GM12864 (cell line): ENCODE measurements around the gene RPL10.
A peak's percentile ranks its signal among the peaks of the same experiment; 100 is the strongest.

Source experiments
- DNase-seq: peaks from one replicate; pipeline ENCODE4 v3.0.0-alpha.2; 2011; ENCODE audit warnings: low read depth
- H3K4me3 ChIP-seq: 2 replicates; pipeline ENCODE4 v1.5.1; 2011; ENCODE audit warnings: mild to moderate bottlenecking, low read depth, low read length, control low read depth
- TF ChIP-seq, protein P1 (sequence below): IDR thresholded peaks from 2 replicates; pipeline ENCODE4 v1.5.1; 2011; ENCODE audit warnings: low read depth, mild to moderate bottlenecking, moderate library complexity, low read length, control low read depth, inconsistent platforms; ENCODE audit errors: missing control alignments

The RPL10 gene

DNA sequence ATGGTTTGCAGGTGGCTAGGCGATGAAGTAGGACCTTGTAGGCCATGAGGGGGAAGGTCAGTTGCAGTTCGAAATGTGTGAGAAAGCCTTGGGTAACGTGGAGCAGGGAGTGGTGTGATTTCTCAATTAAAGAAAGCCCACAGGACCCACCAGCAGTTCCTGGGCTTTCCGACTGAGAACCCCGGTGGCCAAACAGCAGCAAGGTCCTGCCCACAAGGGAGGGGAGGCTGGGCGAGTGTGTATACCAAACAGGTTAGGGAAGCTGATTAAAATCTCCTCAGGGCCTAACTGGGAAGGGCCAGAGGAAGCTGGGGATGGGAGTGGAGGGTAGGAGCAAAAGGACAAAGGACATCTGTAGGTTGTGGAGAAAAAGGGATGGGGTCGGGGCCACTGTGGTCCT lies 32.7 kb downstream of the RPL10 start:
- no peak overlapping the region for H3K4me3 ChIP-seq
- DNase-seq = no peak
- TF ChIP-seq, protein P1, sequence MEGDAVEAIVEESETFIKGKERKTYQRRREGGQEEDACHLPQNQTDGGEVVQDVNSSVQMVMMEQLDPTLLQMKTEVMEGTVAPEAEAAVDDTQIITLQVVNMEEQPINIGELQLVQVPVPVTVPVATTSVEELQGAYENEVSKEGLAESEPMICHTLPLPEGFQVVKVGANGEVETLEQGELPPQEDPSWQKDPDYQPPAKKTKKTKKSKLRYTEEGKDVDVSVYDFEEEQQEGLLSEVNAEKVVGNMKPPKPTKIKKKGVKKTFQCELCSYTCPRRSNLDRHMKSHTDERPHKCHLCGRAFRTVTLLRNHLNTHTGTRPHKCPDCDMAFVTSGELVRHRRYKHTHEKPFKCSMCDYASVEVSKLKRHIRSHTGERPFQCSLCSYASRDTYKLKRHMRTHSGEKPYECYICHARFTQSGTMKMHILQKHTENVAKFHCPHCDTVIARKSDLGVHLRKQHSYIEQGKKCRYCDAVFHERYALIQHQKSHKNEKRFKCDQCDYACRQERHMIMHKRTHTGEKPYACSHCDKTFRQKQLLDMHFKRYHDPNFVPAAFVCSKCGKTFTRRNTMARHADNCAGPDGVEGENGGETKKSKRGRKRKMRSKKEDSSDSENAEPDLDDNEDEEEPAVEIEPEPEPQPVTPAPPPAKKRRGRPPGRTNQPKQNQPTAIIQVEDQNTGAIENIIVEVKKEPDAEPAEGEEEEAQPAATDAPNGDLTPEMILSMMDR = no peak

DNA sequence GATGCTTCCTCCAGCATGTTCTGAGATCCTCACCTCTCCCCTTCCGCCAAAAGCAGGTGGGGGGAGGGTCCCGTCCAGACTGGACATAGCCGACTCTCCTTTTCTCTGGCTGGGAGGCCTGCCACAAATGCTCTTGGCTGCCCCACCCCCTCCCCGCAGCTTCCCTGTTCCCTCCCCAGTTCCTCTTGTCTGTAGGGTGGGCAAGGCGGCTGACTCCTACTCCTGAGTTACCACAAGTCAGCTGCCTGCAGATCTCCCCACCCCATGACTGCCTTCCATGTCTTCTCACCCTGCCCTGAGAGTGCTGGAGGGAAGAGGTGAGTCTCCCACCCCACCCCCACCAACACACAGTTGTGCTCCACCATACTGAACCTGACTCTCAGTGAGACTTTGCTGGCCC lies 33.2 kb downstream of the RPL10 start:
- TF ChIP-seq, protein P1 = no peak

DNA sequence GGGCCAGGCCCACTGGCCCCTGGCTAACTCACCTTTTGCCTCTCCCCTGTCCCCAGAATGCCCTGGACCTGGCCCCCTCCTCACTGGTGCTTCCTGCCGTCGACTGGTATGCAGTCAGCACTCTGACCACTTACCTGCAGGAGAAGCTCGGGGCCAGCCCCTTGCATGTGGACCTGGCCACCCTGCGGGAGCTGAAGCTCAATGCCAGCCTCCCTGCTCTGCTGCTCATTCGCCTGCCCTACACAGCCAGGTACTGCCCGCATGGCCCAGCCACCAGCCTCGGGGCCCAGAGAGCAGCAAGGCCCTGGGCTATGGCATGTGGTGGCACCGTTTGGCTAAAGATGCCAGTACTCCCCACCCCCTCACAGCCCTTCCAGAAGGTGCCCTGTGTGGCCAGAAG lies 34.0 kb downstream of the RPL10 start:
- no peak for DNase-seq
- TF ChIP-seq, protein P1 = no peak
- H3K4me3 ChIP-seq = no peak overlapping the region

More for the DNA sequence above, 33.2 kb downstream of the RPL10 start:
- DNase-seq = no peak
- no peak overlapping the region for H3K4me3 ChIP-seq

DNA sequence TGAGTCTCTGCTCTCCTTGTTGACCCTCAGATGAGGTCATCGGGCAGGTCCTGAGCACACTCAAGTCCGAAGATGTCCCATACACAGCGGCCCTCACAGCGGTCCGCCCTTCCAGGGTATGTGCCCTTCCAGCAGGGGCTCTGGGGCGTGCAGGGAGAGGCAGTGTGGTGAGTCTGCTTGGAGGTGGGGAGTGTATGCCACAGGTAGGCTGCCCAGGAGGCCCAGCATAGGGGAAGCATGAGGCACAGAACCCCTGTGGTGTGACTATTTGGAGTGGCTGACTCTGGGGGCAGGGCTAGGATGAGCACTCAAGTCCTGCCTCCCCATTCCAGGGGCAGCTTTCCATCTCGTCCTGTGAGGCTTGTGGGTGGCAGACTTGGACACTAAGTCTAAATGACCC lies 35.4 kb downstream of the RPL10 start:
- DNase-seq = no peak
- TF ChIP-seq, protein P1 = no peak

DNA sequence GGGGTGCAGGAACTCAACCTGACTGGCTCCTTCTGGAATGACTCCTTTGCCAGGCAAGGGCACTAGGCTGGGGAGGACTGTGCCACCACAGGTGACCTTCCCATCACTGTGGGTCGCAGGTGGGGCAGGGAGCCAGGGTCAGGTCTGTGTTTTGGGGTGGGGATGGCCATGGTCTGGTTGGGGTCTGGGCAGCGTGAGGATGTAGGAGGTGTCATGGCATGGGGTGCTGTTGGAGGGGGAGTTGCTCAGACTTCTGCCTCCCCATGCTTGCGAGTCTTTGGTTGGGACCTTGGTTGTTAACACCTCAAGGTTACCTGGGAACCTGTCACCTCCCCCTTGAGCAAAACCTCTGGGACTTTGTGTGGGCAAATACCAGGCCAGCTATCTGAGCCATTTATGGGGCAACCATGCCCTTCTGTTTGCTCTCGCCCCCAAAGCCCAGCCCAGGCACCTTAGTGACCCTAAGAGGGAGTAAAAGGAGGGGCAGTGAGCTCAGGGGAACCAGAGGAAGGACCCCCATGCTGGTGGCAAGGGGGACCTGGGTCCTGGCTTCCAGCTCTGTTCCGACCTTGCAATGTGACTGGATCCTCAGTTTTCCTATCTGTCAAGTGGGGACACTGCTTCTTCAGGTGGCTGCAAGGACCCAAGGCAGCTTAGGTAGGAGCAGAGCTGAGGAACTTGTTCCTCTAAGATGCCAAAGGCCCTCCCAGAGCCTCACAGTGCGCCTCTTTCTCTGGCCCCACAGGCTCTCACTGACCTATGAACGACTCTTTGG lies 36.4 kb downstream of the RPL10 start:
- TF ChIP-seq, protein P1 = no peak
- H3K4me3 ChIP-seq = no peak overlapping the region
- DNase-seq = no peak

More for the DNA sequence above, 35.4 kb downstream of the RPL10 start:
- no peak overlapping the region for H3K4me3 ChIP-seq

DNA sequence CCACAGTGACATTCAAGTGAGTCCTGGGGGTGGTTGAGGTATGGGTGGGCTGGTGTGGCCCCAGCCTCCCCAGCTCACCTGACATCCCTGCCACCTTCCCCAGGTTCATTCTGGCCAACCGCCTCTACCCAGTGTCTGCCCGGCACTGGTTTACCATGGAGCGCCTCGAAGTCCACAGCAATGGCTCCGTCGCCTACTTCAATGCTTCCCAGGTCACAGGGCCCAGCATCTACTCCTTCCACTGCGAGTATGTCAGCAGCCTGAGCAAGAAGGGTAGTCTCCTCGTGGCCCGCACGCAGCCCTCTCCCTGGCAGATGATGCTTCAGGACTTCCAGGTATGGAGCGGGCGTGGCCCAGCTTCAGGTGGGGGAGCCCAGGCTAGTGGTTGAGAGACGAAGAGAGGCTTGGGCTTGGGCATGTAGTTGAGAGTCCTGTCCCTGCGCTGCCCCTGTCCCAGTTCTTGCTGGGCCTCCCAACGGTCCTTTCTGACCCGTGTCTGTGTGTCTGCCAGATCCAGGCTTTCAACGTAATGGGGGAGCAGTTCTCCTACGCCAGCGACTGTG lies 37.1 kb downstream of the RPL10 start:
- no peak for DNase-seq
- H3K4me3 ChIP-seq = no peak overlapping the region
- TF ChIP-seq, protein P1 = no peak

DNA sequence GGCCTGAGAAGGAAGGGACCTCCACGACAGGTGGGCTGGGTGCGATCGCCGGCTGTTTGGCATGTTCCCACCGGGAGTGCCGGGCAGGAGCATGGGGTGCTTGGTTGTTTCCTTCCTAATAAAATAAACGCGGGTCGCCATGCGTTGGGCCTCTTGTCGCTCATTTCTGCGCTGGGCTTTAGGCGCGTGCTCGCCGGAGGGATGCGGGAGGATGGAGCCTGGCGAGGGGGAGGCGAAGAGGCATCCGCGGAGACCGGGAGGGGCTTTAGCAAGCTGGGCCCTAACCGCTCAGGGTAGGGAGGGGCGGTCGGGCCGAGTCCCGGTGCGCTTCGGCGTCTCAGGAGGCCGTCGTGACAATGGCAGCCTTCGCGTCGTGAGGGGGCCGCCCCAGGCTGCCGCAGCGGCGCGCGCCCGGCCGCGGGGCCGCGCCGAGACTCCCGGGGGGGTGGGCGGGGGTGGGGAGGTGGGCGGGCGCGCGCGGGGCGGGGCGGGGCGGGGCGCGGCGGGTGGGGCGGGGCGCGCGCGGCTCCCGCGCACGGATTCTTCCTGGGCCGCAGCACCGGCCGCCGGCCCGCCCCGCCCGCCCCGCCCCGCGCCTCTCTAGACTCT lies 38.3 kb downstream of the RPL10 start:
- DNase-seq = no peak
- TF ChIP-seq, protein P1 = no peak
- H3K4me3 ChIP-seq = peak overlapping the region; percentile 55
